Stimulated activated CD4-positive, alpha-beta T cell treated with anti-CD3 and anti-CD28 coated beads, Interleukin-15, amount 100 ng/mL, for 24 hours (primary cell): ENCODE data around the gene FOXP1.

Experiments
- DNase-seq: peaks from one replicate; pipeline ENCODE4 v3.0.0-alpha.2; 2020

FOXP1 gene

GRCh38 chr3:70911719-70912118 is 671.8 kb downstream of the FOXP1 start:
- no peak for DNase-seq

- no peak for DNase-seq
These were observed 678.0 kb downstream of the FOXP1 start for GRCh38 chr3:70905491-70905890.
